HG03378 (cell line): ENCODE data around the gene EEF2.
"Not testable (repeated sequence)": the region's sequence is repeated elsewhere in the genome, so short reads cannot be mapped to it uniquely, and the experiment has no call there.

ENCODE experiments used
- ATAC-seq: cut with Tn5 transposase; IDR thresholded peaks from one replicate; pipeline ENCODE4 v1.9.1; 2021; ENCODE audit warnings: mild to moderate bottlenecking, moderate library complexity; ENCODE audit not compliant: unreplicated experiment

Gene EEF2

GRCh38 chr19:3970808-3971598 lies 14.3 kb downstream of the EEF2 start, which contains the start of gene DAPK3:
DAPK3 (minus strand) TSS chr19:3971099; CDS start chr19:3969735, 1,364 bp downstream.
- peak; percentile 80 for ATAC-seq

- ATAC-seq = no peak
Observed at GRCh38 chr19:3970313-3970807, 14.9 kb downstream of the EEF2 start.

- ATAC-seq = no peak
Observed at GRCh38 chr19:3969435-3970312, 15.6 kb downstream of the EEF2 start.

GRCh38 chr19:3968556-3969434 lies 16.5 kb downstream of the EEF2 start:
- ATAC-seq = no peak

GRCh38 chr19:3967983-3968382 lies 17.3 kb downstream of the EEF2 start:
- not testable (repeated sequence) for ATAC-seq

GRCh38 chr19:3966051-3967017 lies 18.9 kb downstream of the EEF2 start:
- ATAC-seq = no peak

- no peak for ATAC-seq
Observed at GRCh38 chr19:3964256-3965194, 20.7 kb downstream of the EEF2 start.

GRCh38 chr19:3963458-3964255 lies 21.6 kb downstream of the EEF2 start:
- ATAC-seq = no peak

GRCh38 chr19:3961007-3961406 lies 24.3 kb downstream of the EEF2 start:
- no peak for ATAC-seq

GRCh38 chr19:3959766-3960131 lies 25.5 kb downstream of the EEF2 start:
- no peak for ATAC-seq

GRCh38 chr19:3958836-3959765 lies 26.2 kb downstream of the EEF2 start:
- ATAC-seq = no peak

- ATAC-seq = no peak
Observed at GRCh38 chr19:3955688-3956087, 29.6 kb downstream of the EEF2 start.

GRCh38 chr19:3955276-3955675 lies 30.0 kb downstream of the EEF2 start:
- ATAC-seq = not testable (repeated sequence)

GRCh38 chr19:3954107-3954506 lies 31.2 kb downstream of the EEF2 start:
- no peak for ATAC-seq

GRCh38 chr19:3952755-3953276 lies 32.4 kb downstream of the EEF2 start:
- ATAC-seq = not testable (repeated sequence)
